NCI-H460 (cell line): ENCODE results near the gene IFT122. TPM values are rescaled to one million over a fixed set of nuclear protein-coding genes. Genes with fewer than 3 reads are reported as not detected.

Experiments
- DNase-seq: peaks from one replicate; pipeline ENCODE4 v3.0.0-alpha.2; 2016; ENCODE audit warnings: low read depth; ENCODE audit errors: extremely low read depth
- total RNA-seq: library from RNA; depleted of rRNA; stranded (reverse); fragments of >200 nt; shearing (Covaris generic); gene quantifications from 2 replicates; pipeline ENCODE4 v1.2.3, GENCODE V29; 2014

The IFT122 gene
- total RNA-seq, 1 experiment from 2014 or later = 7.0 TPM

DNA sequence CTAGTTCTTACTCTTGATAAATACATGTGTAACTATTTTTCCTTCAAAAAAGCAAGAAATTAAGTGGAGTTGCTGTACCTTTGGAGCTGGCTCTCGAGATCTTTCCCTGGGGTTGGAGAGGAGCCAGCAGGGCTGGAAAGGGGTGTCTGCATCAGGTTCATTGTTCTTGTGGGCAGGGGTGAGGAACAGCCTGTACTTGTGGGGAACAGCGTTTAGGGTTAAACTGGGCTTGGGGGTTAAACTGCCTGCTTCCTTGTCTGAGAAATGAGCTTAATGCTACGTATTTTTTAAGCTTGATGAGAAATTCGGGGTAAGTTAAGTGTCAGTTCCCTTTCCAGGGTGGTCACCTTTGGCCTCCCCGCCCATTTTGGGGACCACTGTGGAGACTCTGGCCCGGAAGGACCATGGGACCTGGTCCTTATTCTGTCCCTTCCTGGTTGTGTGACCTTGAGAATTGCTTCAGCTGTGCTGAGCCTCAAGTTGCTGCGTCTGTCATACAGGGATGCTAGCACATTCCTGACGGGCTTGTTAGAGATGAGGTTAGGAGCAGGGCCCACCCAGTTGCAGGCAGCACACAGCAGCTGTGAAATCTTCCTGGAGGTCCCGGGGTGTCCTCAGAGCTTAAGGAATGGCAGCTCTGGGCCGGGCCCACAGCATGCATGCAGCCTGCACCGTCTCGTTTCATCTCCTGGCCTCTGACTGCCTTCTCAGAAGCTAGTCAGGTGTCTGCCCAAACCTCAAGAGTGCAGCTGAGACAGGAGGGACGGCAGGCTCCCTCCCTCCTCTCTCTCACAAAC lies 114.5 kb downstream of the IFT122 start:
- no peak for DNase-seq

DNA sequence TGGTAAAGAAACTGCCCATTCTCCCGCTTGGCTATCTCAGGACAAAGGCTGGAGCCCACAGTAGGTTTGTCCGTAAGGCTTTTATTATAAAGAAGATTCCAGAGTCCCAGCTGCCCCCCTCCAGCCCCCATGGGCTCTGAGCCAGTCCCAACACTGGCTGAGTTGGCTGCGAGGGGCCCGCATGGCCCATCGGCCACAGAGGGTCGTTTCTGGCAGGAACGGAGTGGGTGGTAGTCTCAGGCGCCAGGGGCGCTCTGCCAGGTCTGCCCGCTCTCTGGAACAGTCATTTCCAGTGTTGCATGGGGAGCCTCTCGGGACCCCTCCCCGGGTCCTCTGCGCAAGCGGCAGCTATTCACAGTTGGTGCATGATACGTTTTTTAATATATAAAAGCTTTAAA lies 115.1 kb downstream of the IFT122 start:
- no peak for DNase-seq

DNA sequence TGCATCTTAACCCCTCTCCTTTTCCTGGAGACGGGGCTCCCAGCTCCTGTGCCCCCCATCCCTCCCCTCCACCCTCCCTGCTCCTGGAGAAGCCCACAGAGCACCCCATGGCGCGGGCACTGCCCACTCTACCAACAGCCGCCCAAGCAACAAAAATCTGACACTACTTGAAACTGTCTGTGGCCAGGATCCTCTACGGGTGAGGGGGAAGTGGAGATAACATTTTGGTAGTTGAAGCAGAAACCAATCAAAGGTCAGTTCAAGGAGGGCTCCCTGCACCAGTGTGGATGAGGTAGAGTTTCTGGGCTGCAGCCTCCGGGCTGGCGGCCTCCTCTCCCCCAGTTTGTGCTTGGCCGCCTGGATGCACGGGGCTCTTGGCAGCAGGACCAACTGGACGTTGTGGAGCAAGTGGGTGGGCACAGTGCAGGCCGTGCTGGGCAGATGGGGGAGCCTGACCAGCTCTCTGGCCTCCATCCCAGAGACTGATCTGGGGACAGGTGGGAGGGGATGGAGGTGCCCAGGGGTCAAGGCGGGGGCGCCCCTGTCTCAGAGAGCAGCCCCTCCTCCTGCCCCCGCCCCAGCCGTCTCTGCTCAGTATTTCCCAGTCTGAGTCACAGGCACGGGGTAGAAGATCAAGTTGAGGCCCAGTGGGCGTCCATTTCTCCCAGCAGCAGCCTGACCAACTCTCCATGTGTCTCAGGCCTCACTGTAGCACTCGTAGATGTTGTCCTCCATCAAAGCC lies 115.8 kb downstream of the IFT122 start:
- no peak for DNase-seq

DNA sequence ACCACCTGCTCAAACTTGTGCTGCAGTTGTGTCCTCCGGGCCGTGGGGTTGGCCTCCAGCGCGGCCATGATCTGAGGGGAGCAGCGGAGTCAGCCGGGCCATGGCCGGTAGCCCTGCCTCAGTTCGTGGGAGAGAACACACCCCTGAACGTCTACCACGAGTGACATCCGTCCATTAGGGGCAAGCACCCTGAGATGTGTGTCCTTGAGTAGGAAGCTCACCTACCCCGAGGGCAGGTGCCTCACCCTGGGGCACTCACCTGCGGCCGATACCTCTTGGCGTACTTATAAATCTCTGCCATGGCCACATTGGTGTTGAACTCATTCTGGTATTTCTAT lies 116.3 kb downstream of the IFT122 start:
- no peak for DNase-seq

- no peak for DNase-seq
Observed at GRCh38 chr3:129556890-129557547, 117.0 kb downstream of the IFT122 start.

DNA sequence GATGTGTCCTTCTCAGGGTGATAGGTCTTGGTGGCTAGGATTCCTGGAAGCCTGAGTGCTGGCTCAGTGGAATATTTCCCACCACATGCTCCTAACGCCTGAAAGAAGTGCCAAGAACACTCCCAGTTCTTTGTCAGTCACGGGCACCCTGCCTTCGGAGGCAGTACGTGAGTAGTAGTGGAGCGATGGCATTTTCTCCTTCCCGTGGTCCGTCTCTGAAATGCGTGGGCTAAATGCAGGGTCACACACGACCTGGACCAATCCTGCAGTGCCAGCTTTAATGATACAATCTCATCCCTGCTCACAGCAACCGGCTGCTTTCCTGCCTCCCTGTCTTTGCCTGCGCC lies 117.5 kb downstream of the IFT122 start:
- no peak for DNase-seq

DNA sequence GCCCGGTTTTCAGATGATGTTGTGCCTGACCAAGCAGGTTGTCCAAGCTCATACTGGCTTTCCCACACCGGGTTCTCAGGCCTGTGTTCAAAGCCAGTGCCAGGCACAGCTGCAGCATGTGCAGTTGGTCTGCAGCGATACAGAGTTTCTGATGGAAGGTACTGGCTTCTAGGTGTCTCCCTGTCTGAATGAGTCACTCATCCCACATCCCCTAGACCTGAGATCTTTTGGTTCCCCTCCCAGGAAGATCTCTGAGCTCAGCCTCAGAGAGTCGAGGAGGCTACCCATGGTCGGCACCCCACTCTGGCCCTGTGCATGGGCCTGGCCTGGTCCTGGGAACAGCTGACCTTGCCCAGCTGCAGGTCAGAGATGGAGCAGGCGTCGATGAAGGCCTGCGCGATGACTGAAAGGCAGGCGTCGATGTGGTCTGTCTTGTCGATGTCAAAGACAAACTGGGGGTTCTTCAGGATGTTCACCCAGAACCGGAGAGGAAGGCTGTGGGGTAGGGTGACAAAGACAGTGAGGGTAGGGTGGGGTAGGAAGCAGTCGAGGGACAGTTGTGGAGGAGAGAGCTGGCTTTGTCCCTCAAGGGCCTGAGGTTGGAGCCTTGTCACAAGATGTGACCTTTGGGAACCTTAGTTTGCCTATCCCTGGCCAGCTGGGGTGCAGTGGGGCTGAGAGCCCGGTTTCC lies 118.2 kb downstream of the IFT122 start:
- no peak for DNase-seq

GRCh38 chr3:129558772-129559564 lies 118.9 kb downstream of the IFT122 start:
- DNase-seq = no peak

DNA sequence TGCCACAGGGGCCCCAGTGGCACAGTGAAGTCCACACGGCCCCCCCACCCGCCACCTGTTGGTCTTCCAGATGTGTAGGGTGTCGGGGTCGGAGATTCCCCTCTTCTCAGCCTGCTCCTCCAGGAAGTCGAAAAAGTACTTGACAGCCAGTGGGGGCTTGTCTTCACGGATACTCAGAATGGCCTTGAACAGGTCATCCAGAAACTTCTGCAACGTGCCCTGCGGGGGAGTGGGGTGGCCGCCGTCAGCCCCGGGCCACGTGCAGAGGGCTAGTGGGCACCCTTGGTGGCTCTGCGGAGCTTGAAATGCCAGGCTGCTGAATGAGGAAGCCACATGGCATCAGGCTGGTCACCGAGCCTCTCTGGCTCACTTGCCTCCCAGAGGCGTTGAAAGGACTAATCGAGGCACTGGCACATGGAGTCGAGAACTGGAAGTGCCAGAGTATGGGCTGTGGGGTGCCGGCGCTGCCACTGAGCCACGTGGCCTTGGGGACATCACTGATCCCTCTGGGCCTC lies 119.6 kb downstream of the IFT122 start:
- no peak for DNase-seq

GRCh38 chr3:129560269-129560787 lies 120.3 kb downstream of the IFT122 start:
- no peak for DNase-seq

DNA sequence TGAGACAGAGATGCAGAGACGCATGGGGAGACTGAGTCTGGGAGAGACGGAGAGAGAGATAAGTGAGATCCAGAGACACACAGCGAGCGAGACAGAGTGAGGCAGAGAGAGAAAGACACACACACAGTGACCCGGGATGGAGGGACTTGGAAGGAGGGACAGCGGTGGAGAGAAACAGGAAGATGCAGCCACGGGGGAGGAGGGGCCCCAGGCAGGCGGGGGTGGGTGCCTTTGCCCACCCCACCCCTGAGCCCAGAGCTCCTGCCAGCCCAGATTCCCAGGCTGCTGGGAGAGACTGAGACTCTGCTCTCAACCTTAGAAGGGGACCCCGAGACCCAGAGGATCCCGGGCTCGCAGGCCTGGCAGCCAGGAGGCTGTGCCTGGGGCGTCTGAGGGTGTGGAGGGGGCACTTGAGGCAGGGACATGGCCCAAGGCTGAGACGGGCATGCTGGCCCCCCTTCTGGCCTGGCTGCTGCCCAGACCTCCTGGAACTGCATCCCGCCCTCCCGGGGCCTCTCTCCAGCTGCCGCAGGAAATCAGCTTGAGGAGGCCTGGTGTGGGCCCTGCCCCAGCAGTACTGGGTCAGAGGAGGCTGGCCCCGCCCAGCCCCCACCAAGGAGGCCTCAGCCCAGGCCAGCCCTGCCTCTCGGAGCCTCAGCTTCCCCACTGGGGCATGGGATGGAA lies 121.0 kb downstream of the IFT122 start:
- DNase-seq = no peak

GRCh38 chr3:129561619-129562248 lies 121.7 kb downstream of the IFT122 start:
- DNase-seq = no peak

- no peak for DNase-seq
Observed at GRCh38 chr3:129562803-129563202, 122.8 kb downstream of the IFT122 start.

GRCh38 chr3:129563332-129563731 lies 123.3 kb downstream of the IFT122 start:
- DNase-seq = no peak

DNA sequence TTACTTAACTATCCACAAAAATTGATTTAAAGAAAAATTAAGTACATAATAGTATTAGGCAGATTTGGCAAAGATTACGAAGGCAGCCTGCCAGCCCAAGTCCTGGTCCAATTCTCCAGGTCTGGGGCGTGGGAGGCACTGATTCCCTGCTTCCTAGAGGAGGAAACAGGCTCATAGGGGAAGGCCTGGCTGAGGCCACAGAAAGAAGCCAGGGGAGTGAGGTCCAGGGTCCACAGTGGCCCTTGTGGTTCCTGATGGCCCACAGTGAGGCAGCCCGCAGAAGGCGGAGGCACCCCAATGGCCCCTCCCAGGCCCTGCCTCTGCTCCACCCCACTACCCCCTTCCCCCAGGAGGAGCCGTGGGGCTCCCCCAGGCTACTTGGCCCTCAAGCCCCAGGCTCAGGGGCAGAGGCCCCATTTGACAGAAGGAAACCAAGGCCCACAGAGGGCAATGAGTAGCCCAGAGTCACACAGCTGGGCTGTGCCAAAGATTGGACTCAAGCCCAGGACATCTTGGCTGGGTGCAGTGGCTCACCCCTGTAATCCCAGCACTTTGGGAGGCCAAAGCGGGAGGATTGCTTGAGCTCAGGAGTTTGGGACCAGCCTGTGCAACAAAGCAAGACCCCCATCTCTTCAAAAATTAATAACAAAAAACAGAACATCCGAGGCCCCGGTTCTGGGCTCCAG lies 124.0 kb downstream of the IFT122 start:
- no peak for DNase-seq

- DNase-seq = no peak
Observed at GRCh38 chr3:129564981-129565644, 125.1 kb downstream of the IFT122 start.

- no peak for DNase-seq
Observed at GRCh38 chr3:129565902-129566301, 125.9 kb downstream of the IFT122 start.
